Gastroesophageal sphincter (tissue), 4 donors: ENCODE results near the gene DHDH. TPM values are rescaled to one million over a fixed set of nuclear protein-coding genes. Genes with fewer than 3 reads are reported as not detected.
"Not testable (repeated sequence)": the region's sequence is repeated elsewhere in the genome, so short reads cannot be mapped to it uniquely, and the experiment has no call there.

ENCODE experiments used
- ATAC-seq: fragments of 150-250 bp; one replicate; pipeline ENCODE4 v1.9.1; 2016; ENCODE audit warnings: mild to moderate bottlenecking, moderate library complexity
- H3K27ac ChIP-seq, 4 donors: fragments of 200-600 bp; sonication (generic) in 3 of 4; 1 replicate in 3 of 4; 2 replicates in 1 of 4; pipeline ENCODE4 v1.5.1; 2016 to 2019
- H3K27me3 ChIP-seq: fragments of 200-600 bp; sonication (generic); one replicate; pipeline ENCODE4 v1.5.1; 2019
- H3K36me3 ChIP-seq, 2 donors: fragments of 200-600 bp; sonication (generic); one replicate each; pipeline ENCODE4 v1.5.1; 2019; ENCODE audit warnings: control low read depth in 1 of 2
- H3K4me1 ChIP-seq, 3 donors: fragments of 200-600 bp; sonication (generic); 1 replicate in 2 of 3; 2 replicates in 1 of 3; pipeline ENCODE4 v1.5.1; 2016 to 2019; ENCODE audit warnings: control low read depth in 2 of 3
- H3K4me3 ChIP-seq, 2 donors: fragments of 200-600 bp; sonication (generic); one replicate each; pipeline ENCODE4 v1.5.1; 2019; ENCODE audit warnings: mild to moderate bottlenecking in 1 of 2, moderate library complexity in 1 of 2
- H3K9me3 ChIP-seq, 3 donors: fragments of 200-600 bp; sonication (generic); one replicate each; pipeline ENCODE4 v1.5.1; 2017 to 2019; ENCODE audit warnings: control low read depth in 2 of 3
- CTCF ChIP-seq, 4 experiments: fragments of 200-600 bp in 2 of 4; fragments of 450-650 bp in 2 of 4; sonication (generic) in 1 of 4; IDR thresholded peaks; one replicate each; pipeline ENCODE4 v1.5.1; 2017 to 2019; ENCODE audit warnings: antibody characterized with exemption in 4 of 4, mild to moderate bottlenecking in 2 of 4, moderate library complexity in 2 of 4
- EP300 ChIP-seq: sonication (generic); formaldehyde crosslinking; IDR thresholded peaks from one replicate; pipeline ENCODE4 v1.6.1; 2017; ENCODE audit warnings: antibody characterized with exemption, mild to moderate bottlenecking
- POLR2A ChIP-seq, 2 donors: fragments of 450-650 bp; IDR thresholded peaks; one replicate each; pipeline ENCODE4 v1.6.1; 2017; ENCODE audit warnings: antibody characterized with exemption in 2 of 2, mild to moderate bottlenecking in 2 of 2, moderate library complexity in 1 of 2
- POLR2AphosphoS5 ChIP-seq: sonication (generic); formaldehyde crosslinking; IDR thresholded peaks from one replicate; pipeline ENCODE4 v1.6.1; 2017; ENCODE audit warnings: antibody characterized with exemption
- WGBS, 2 donors: methylation state at CpG; one replicate each; pipeline ENCODE4 v1.1.5; 2018; ENCODE audit warnings: low coverage in 1 of 2; 5-methylcytosine and 5-hydroxymethylcytosine counted together
- total RNA-seq, 4 donors: library from RNA; depleted of rRNA; stranded (reverse); fragments of >200 nt; gene quantifications; one replicate each; pipeline ENCODE4 v1.1.0, GENCODE V29; 2016

Gene DHDH
- total RNA-seq: under 1 TPM in 1 of 4 donors, not detected in 3; 0.81 TPM

GRCh38 chr19:48933382-48933932 is at the start of gene DHDH:
Gene DHDH, plus strand, starts transcription at chr19:48933699. Its CDS starts 23 bp downstream, at chr19:48933722.
- Histone ChIP-seq H3K9me3 (no peaks in the 10 kb centered on the region), H3K4me1 (peaks cover 0 to 14% (median 0%) of the 10 kb centered on the region in 3 donors), H3K4me3 (peak within 1 kb of the TSS; percentile 6 to 55), H3K36me3 (no peaks in the 10 kb centered on the region), H3K27me3 (no peaks in the 10 kb centered on the region), H3K27ac (peak within 1 kb of the TSS in 3 of 4 donors; percentile 25 to 50 (median 43))
- 0% methylated on average over 3 to 8 of the region's 43 CpGs for WGBS, 2 donors
- no peak for TF ChIP-seq EP300
- no peak for TF ChIP-seq CTCF (IDR thresholded peaks at IDR 0.05)
- TF ChIP-seq POLR2AphosphoS5: no peak
- peak; percentile 89 for ATAC-seq

- H3K4me1 ChIP-seq: peaks cover 0 to 1% (median 0%) of the 10 kb centered on the region in 3 donors
- peaks cover 0 to 9% of the 10 kb centered on the region in 2 donors for H3K36me3 ChIP-seq
- no peaks in the 10 kb centered on the region for H3K9me3 ChIP-seq
- 93 to 95% methylated on average over 5 to 7 of the region's 7 CpGs for WGBS, 2 donors
- ATAC-seq: no peak
- H3K27me3 ChIP-seq: no peaks in the 10 kb centered on the region
- H3K27ac ChIP-seq: no peak overlapping the region
- no peak overlapping the region for H3K4me3 ChIP-seq
- TF ChIP-seq POLR2AphosphoS5: no peak
- TF ChIP-seq EP300: no peak
- TF ChIP-seq POLR2A (IDR thresholded peaks at IDR 0.05): no peak
- no peak for TF ChIP-seq CTCF (IDR thresholded peaks at IDR 0.05)
Measured at GRCh38 chr19:48883726-48884125, 49.8 kb upstream of the DHDH start.

- TF ChIP-seq EP300 (no peak), POLR2AphosphoS5 (no peak), POLR2A (IDR thresholded peaks at IDR 0.05) (no peak), CTCF (IDR thresholded peaks at IDR 0.05) (no peak)
- ATAC-seq: no peak
Measured at GRCh38 chr19:48887861-48888612, 45.5 kb upstream of the DHDH start.

GRCh38 chr19:48889496-48889895 is 44.0 kb upstream of the DHDH start:
- not testable (repeated sequence) for H3K9me3 ChIP-seq, H3K4me3 ChIP-seq, H3K27me3 ChIP-seq, H3K36me3 ChIP-seq, H3K27ac ChIP-seq, ATAC-seq, H3K4me1 ChIP-seq
- 100% methylated on average over 1 of the region's 3 CpGs; no CpG with 5 or more reads in 1 of the 2 donors for WGBS, 2 donors

More at GRCh38 chr19:48887861-48888612, 45.5 kb upstream of the DHDH start:
- no peak overlapping the region for H3K27ac ChIP-seq
- H3K4me1 ChIP-seq: no peaks in the 10 kb centered on the region
- WGBS, 2 donors: 84% methylated on average over 13 of the region's 21 CpGs; no CpG with 5 or more reads in 1 of the 2 donors
- no peaks in the 10 kb centered on the region for H3K9me3 ChIP-seq
- H3K27me3 ChIP-seq: no peaks in the 10 kb centered on the region
- H3K4me3 ChIP-seq: no peak overlapping the region
- no peaks in the 10 kb centered on the region for H3K36me3 ChIP-seq

- ATAC-seq: no peak
- 53 to 86% methylated on average over 2 to 3 of the region's 4 CpGs for WGBS, 2 donors
- Histone ChIP-seq H3K9me3 (no peaks in the 10 kb centered on the region), H3K4me1 (peaks cover 0 to 4% (median 0%) of the 10 kb centered on the region in 3 donors), H3K27me3 (no peaks in the 10 kb centered on the region), H3K36me3 (no peaks in the 10 kb centered on the region), H3K27ac (no peak overlapping the region), H3K4me3 (no peak overlapping the region)
- no peak for TF ChIP-seq POLR2A (IDR thresholded peaks at IDR 0.05)
- no peak for TF ChIP-seq CTCF (IDR thresholded peaks at IDR 0.05)
- TF ChIP-seq EP300: no peak
Measured at GRCh38 chr19:48890551-48890950, 42.9 kb upstream of the DHDH start.
